OCI-LY7 (cell line): ENCODE results near the gene ANKDD1A. TPM values are rescaled to one million over a fixed set of nuclear protein-coding genes. Genes with fewer than 3 reads are reported as not detected.

Experiments
- BruUV-seq: library from RNA; stranded (reverse); fragments of 400-500 nt; replicated peaks from 2 replicates; lab custom pipeline; 2021; lab: Mats Ljungman, UMichigan
- CTCF ChIA-PET: fragments of 300-600 bp; sonication (Branson Sonifier 250); formaldehyde crosslinking; loops from one replicate; lab custom pipeline; 2022; ENCODE audit warnings: antibody characterized with exemption; ENCODE audit not compliant: unreplicated experiment; lab: Charles Lee
- POLR2A ChIA-PET: fragments of 300-600 bp; sonication (Branson Sonifier 250); formaldehyde crosslinking; loops from one replicate; lab custom pipeline; 2022; ENCODE audit warnings: antibody characterized with exemption; lab: Charles Lee
- DNase-seq: peaks from one replicate; pipeline ENCODE4 v3.0.0-alpha.2; 2015; ENCODE audit warnings: low spot score
- H2AFZ ChIP-seq: fragments of 200-600 bp; sonication (generic), shearing (Covaris generic); 2 replicates; pipeline ENCODE4 v1.6.1; 2014; ENCODE audit warnings: mild to moderate bottlenecking, antibody characterized with exemption, low read length, moderate library complexity
- H3K27ac ChIP-seq: fragments of 200-600 bp; sonication (generic); 2 replicates; pipeline ENCODE4 v1.5.1; 2014; ENCODE audit warnings: mixed run types, low read depth, mild to moderate bottlenecking, moderate library complexity, low read length, inconsistent platforms; ENCODE audit not compliant: poor library complexity, severe bottlenecking
- H3K36me3 ChIP-seq: fragments of 200-600 bp; sonication (generic); 2 replicates; pipeline ENCODE4 v1.6.1; 2014; ENCODE audit warnings: mild to moderate bottlenecking, antibody characterized with exemption, low read length, moderate library complexity, mixed read lengths; ENCODE audit not compliant: insufficient read depth
- H3K4me1 ChIP-seq: fragments of 200-600 bp; sonication (generic); 2 replicates; pipeline ENCODE4 v1.5.1; 2014; ENCODE audit warnings: mild to moderate bottlenecking, low read length; ENCODE audit not compliant: insufficient read depth, poor library complexity, severe bottlenecking
- H3K4me2 ChIP-seq: fragments of 200-600 bp; sonication (generic); 2 replicates; pipeline ENCODE4 v1.6.1; 2014; ENCODE audit warnings: mild to moderate bottlenecking, low read length
- H3K4me3 ChIP-seq: fragments of 200-600 bp; sonication (generic); 2 replicates; pipeline ENCODE4 v1.5.1; 2014; ENCODE audit warnings: mild to moderate bottlenecking, low read depth, low read length; ENCODE audit not compliant: poor library complexity, severe bottlenecking
- H3K79me2 ChIP-seq: fragments of 200-600 bp; sonication (generic); 2 replicates; pipeline ENCODE4 v1.6.1; 2016; ENCODE audit warnings: low read depth, mild to moderate bottlenecking, low read length, moderate library complexity, mixed read lengths; ENCODE audit not compliant: insufficient read depth
- H3K9me2 ChIP-seq: fragments of 200-600 bp; sonication (generic); 2 replicates; pipeline ENCODE4 v1.6.1; 2016; ENCODE audit warnings: mild to moderate bottlenecking, low read length, mixed read lengths; ENCODE audit not compliant: insufficient read depth
- H3K9me3 ChIP-seq: fragments of 200-600 bp; sonication (generic); 2 replicates; pipeline ENCODE4 v1.6.1; 2014; ENCODE audit warnings: mild to moderate bottlenecking, mixed run types, low read length, mixed read lengths
- H4K20me1 ChIP-seq: fragments of 200-600 bp; sonication (generic); 2 replicates; pipeline ENCODE4 v1.6.1; 2014; ENCODE audit warnings: mild to moderate bottlenecking, antibody characterized with exemption, low read length, moderate library complexity, mixed read lengths; ENCODE audit not compliant: insufficient read depth
- EZH2phosphoT487 ChIP-seq: fragments of 200-600 bp; sonication (generic); IDR thresholded peaks from 2 replicates; pipeline ENCODE4 v1.6.1; 2018; ENCODE audit warnings: low read depth, borderline replicate concordance, mild to moderate bottlenecking, mixed run types, antibody characterized with exemption, low read length, moderate library complexity, mixed read lengths
- intact Hi-C: fragments of 100-400 bp; cut with micrococcal nuclease; formaldehyde crosslinking; loops from one replicate; pipeline ENCODE4 v1.10.0; 2022; ENCODE audit not compliant: unreplicated experiment
- total RNA-seq, 2 experiments: library from RNA; depleted of rRNA in 1 of 2; stranded (reverse); fragments of >200 nt in 1 of 2; shearing (Covaris generic) in 1 of 2; gene quantifications; 2 replicates each; pipeline ENCODE4 v1.2.3, GENCODE V29; 2014 to 2022
- TF ChIP-seq, protein P1 (sequence below): fragments of 200-600 bp; sonication (generic); conservative IDR thresholded peaks from 2 replicates; pipeline ENCODE4 v1.5.1; 2014; ENCODE audit warnings: mild to moderate bottlenecking, antibody characterized with exemption, low read length, moderate library complexity, mixed read lengths

Gene ANKDD1A
- total RNA-seq, 2 experiments from 2014 or later: 2.1 to 5.1 TPM

DNA sequence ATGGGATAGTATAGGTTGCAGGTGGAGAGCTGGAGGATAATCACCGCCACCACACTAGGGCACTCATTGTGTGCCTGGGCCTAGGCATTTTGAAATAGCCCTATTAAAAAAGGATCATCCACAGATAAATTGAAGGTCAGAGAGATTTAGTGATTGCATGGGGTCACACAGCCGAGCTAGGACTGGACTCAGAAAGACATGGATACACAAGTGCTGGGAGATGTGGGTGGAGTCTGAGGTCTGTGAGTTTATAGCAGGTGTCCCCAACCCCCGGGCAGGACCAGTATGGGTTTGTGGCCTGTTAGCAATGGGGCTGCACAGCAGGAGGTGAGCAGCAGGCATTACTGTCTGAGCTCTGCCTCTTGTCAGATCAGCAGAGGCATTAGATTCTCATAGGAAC lies 5.3 kb upstream of the ANKDD1A start:
- no peaks in the 10 kb centered on the region for H3K36me3 ChIP-seq
- CTCF ChIA-PET: no interaction called here
- no TSS peak for BruUV-seq
- H3K27ac ChIP-seq: no peak overlapping the region
- H3K4me3 ChIP-seq: no peak overlapping the region
- no peak for DNase-seq
- no peaks in the 10 kb centered on the region for H4K20me1 ChIP-seq
- H2AFZ ChIP-seq: no peak overlapping the region
- TF ChIP-seq, protein P1, sequence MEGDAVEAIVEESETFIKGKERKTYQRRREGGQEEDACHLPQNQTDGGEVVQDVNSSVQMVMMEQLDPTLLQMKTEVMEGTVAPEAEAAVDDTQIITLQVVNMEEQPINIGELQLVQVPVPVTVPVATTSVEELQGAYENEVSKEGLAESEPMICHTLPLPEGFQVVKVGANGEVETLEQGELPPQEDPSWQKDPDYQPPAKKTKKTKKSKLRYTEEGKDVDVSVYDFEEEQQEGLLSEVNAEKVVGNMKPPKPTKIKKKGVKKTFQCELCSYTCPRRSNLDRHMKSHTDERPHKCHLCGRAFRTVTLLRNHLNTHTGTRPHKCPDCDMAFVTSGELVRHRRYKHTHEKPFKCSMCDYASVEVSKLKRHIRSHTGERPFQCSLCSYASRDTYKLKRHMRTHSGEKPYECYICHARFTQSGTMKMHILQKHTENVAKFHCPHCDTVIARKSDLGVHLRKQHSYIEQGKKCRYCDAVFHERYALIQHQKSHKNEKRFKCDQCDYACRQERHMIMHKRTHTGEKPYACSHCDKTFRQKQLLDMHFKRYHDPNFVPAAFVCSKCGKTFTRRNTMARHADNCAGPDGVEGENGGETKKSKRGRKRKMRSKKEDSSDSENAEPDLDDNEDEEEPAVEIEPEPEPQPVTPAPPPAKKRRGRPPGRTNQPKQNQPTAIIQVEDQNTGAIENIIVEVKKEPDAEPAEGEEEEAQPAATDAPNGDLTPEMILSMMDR: no peak
- intact Hi-C loops: no loop called here
- H3K79me2 ChIP-seq: no peaks in the 10 kb centered on the region
- no peak overlapping the region for H3K4me2 ChIP-seq
- POLR2A ChIA-PET: no interaction called here
- H3K9me2 ChIP-seq: no peaks in the 10 kb centered on the region
- H3K4me1 ChIP-seq: peaks cover 10% of the 10 kb centered on the region
- peaks cover 5% of the 10 kb centered on the region; the same call in 1 of the 2 replicates for H3K9me3 ChIP-seq

DNA sequence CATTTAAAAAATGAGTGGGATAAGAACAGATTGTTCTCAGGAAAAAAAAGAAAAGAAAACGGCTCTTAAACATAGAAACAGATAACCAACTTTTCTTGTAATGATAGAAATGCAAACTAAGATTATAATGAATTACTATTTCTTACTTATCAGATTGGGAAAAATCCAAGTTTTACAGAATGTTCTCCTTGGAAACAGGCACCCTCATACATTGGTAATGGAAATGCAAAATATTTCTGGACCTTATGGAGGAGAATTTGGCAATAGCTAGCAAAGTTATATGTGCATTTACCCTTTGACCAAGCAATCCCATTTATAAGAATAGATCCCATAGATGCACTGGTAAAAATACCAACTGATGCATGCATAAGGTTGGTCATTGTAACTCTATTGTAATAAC lies 3.7 kb upstream of the ANKDD1A start:
- H3K4me1 ChIP-seq: peaks cover 10% of the 10 kb centered on the region
- no peaks in the 10 kb centered on the region for H3K9me2 ChIP-seq
- H3K79me2 ChIP-seq: no peaks in the 10 kb centered on the region
- no peak for TF ChIP-seq EZH2phosphoT487
- TF ChIP-seq, protein P1: no peak
- DNase-seq: no peak
- no peaks in the 10 kb centered on the region for H3K36me3 ChIP-seq
- no peaks in the 10 kb centered on the region for H4K20me1 ChIP-seq
- H3K9me3 ChIP-seq: no peaks in the 10 kb centered on the region
- ChIA-PET POLR2A (interaction anchor here (0.6 to 1.1 kb wide), 3 partner anchors 14 to 593 kb away, joined by 3 to 5 read pairs (median 5); no protein-coding TSS in a partner anchor), CTCF (no interaction called here)
- no TSS peak for BruUV-seq
- H2AFZ ChIP-seq: no peak overlapping the region
- no peak overlapping the region for H3K27ac ChIP-seq
- H3K4me3 ChIP-seq: no peak overlapping the region
- intact Hi-C loops: no loop called here
- no peak overlapping the region for H3K4me2 ChIP-seq

DNA sequence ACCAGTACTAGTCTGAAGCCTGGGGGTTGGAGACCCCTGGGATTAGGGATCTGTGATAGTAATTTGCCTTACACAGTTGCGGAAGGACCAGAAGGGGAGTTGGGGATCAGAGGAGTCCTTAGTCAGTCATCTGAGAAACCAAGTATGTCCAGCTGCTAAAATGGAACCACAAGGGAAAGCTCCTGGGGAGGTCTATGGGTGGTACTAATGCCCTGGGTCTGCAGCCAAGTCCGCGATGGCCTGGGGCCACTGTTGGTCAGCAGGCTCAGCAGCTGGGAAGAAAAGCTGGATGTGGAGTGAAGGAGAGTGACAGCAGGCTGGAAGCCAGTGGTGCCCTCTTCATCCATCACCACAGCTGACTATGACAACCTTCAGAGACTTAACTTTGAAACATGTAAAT lies 2.2 kb upstream of the ANKDD1A start:
- intact Hi-C loops: no loop called here
- ChIA-PET CTCF (no interaction called here), POLR2A (no interaction called here)

More for the DNA sequence above, 2.2 kb upstream of the ANKDD1A start:
- Histone ChIP-seq H3K4me1 (peaks cover 5% of the 10 kb centered on the region), H2AFZ (no peak overlapping the region), H3K4me2 (no peak overlapping the region), H3K4me3 (no peak overlapping the region), H4K20me1 (no peaks in the 10 kb centered on the region), H3K27ac (no peak overlapping the region), H3K36me3 (no peaks in the 10 kb centered on the region), H3K9me2 (no peaks in the 10 kb centered on the region), H3K9me3 (no peaks in the 10 kb centered on the region), H3K79me2 (no peaks in the 10 kb centered on the region)
- no peak for DNase-seq
- no TSS peak for BruUV-seq
- TF ChIP-seq, protein P1: no peak
- TF ChIP-seq EZH2phosphoT487: no peak
